HEK293 (cell line): Measurements from ENCODE around the gene TMEM140.
A peak's percentile ranks its signal among the peaks of the same experiment; 100 is the strongest.

ENCODE experiments used
- FEZF1 ChIP-seq: fragments of 450-650 bp; formaldehyde crosslinking; IDR thresholded peaks from 2 replicates; pipeline ENCODE4 v1.5.1; 2016; ENCODE audit warnings: missing biosample characterization, missing genetic modification characterization
- GLIS1 ChIP-seq: fragments of 450-650 bp; formaldehyde crosslinking; IDR thresholded peaks from 2 replicates; pipeline ENCODE4 v1.5.1; 2016; ENCODE audit warnings: missing biosample characterization, missing genetic modification characterization
- GLIS2 ChIP-seq: fragments of 450-650 bp; formaldehyde crosslinking; IDR thresholded peaks from 2 replicates; pipeline ENCODE4 v1.5.1; 2016; ENCODE audit warnings: missing biosample characterization, missing genetic modification characterization
- KLF16 ChIP-seq: fragments of 450-650 bp; formaldehyde crosslinking; IDR thresholded peaks from 2 replicates; pipeline ENCODE4 v1.5.1; 2017; ENCODE audit warnings: missing biosample characterization, missing genetic modification characterization
- KLF8 ChIP-seq: fragments of 450-650 bp; formaldehyde crosslinking; IDR thresholded peaks from 2 replicates; pipeline ENCODE4 v1.5.1; 2016; ENCODE audit warnings: missing biosample characterization, missing genetic modification characterization
- PATZ1 ChIP-seq: fragments of 450-650 bp; formaldehyde crosslinking; IDR thresholded peaks from 2 replicates; pipeline ENCODE4 v1.5.1; 2016; ENCODE audit warnings: missing biosample characterization, missing genetic modification characterization
- PBX3 ChIP-seq: sonication (generic); formaldehyde crosslinking; IDR thresholded peaks from 2 replicates; pipeline ENCODE4 v1.8.1; 2022; ENCODE audit warnings: mild to moderate bottlenecking, moderate library complexity, missing genetic modification reagents
- REPIN1 ChIP-seq: fragments of 450-650 bp; formaldehyde crosslinking; IDR thresholded peaks from 2 replicates; pipeline ENCODE4 v1.5.1; 2017; ENCODE audit warnings: missing biosample characterization, missing genetic modification characterization, low read depth
- YY2 ChIP-seq: fragments of 450-650 bp; formaldehyde crosslinking; IDR thresholded peaks from 2 replicates; pipeline ENCODE4 v1.5.1; 2016; ENCODE audit warnings: missing biosample characterization, missing genetic modification characterization
- ZBTB26 ChIP-seq: fragments of 450-650 bp; formaldehyde crosslinking; optimal IDR thresholded peaks from 2 replicates; pipeline ENCODE3; 2016; ENCODE audit warnings: missing biosample characterization, mild to moderate bottlenecking, missing genetic modification characterization
- ZBTB7A ChIP-seq: fragments of 450-650 bp; formaldehyde crosslinking; IDR thresholded peaks from 2 replicates; pipeline ENCODE4 v1.5.1; 2016; ENCODE audit warnings: low read depth, missing biosample characterization, missing genetic modification characterization
- ZFHX2 ChIP-seq: fragments of 450-650 bp; formaldehyde crosslinking; conservative IDR thresholded peaks from 2 replicates; pipeline ENCODE4 v1.5.1; 2016; ENCODE audit warnings: missing biosample characterization, missing genetic modification characterization
- ZIC2 ChIP-seq: fragments of 450-650 bp; formaldehyde crosslinking; IDR thresholded peaks from 2 replicates; pipeline ENCODE4 v1.5.1; 2016; ENCODE audit warnings: missing biosample characterization, missing genetic modification characterization
- ZNF10 ChIP-seq: fragments of 450-650 bp; formaldehyde crosslinking; IDR thresholded peaks from 2 replicates; pipeline ENCODE4 v1.5.1; 2017; ENCODE audit warnings: missing biosample characterization, missing genetic modification characterization
- ZNF26 ChIP-seq: fragments of 450-650 bp; formaldehyde crosslinking; IDR thresholded peaks from 2 replicates; pipeline ENCODE4 v1.5.1; 2016; ENCODE audit warnings: missing biosample characterization, missing genetic modification characterization
- ZNF302 ChIP-seq: fragments of 450-650 bp; formaldehyde crosslinking; IDR thresholded peaks from 2 replicates; pipeline ENCODE4 v1.5.1; 2016; ENCODE audit warnings: missing biosample characterization, missing genetic modification characterization, low read depth
- ZNF488 ChIP-seq: fragments of 450-650 bp; formaldehyde crosslinking; IDR thresholded peaks from 2 replicates; pipeline ENCODE4 v1.5.1; 2016; ENCODE audit warnings: missing biosample characterization, missing genetic modification characterization
- ZNF639 ChIP-seq: fragments of 450-650 bp; formaldehyde crosslinking; IDR thresholded peaks from 2 replicates; pipeline ENCODE4 v1.5.1; 2016; ENCODE audit warnings: missing biosample characterization, missing genetic modification characterization
- ZNF645 ChIP-seq: fragments of 450-650 bp; formaldehyde crosslinking; IDR thresholded peaks from 2 replicates; pipeline ENCODE4; 2016; ENCODE audit warnings: missing biosample characterization, missing genetic modification characterization
- ZNF692 ChIP-seq: fragments of 450-650 bp; formaldehyde crosslinking; IDR thresholded peaks from 2 replicates; pipeline ENCODE4 v1.5.1; 2016; ENCODE audit warnings: missing biosample characterization, missing genetic modification characterization
- ZNF701 ChIP-seq: fragments of 450-650 bp; formaldehyde crosslinking; IDR thresholded peaks from 2 replicates; pipeline ENCODE4 v1.5.1; 2016; ENCODE audit warnings: missing biosample characterization, missing genetic modification characterization
- ZNF707 ChIP-seq: fragments of 450-650 bp; formaldehyde crosslinking; IDR thresholded peaks from 2 replicates; pipeline ENCODE4 v1.5.1; 2016; ENCODE audit warnings: missing biosample characterization, missing genetic modification characterization
- ZNF777 ChIP-seq: fragments of 450-650 bp; formaldehyde crosslinking; IDR thresholded peaks from 2 replicates; pipeline ENCODE4 v1.5.1; 2017; ENCODE audit warnings: missing biosample characterization, missing genetic modification characterization, borderline replicate concordance
- ZSCAN5A ChIP-seq: fragments of 450-650 bp; formaldehyde crosslinking; IDR thresholded peaks from 2 replicates; pipeline ENCODE4 v1.5.1; 2016; ENCODE audit warnings: missing biosample characterization, missing genetic modification characterization

TMEM140 gene

GRCh38 chr7:135211179-135211945 is 63.5 kb downstream of the TMEM140 start, which contains the start of gene WDR91 (continued):
- TF ChIP-seq ZNF26 (no peak), REPIN1 (tag by site-specific recombination) (no peak), ZNF707 (tag by site-specific recombination) (no peak), ZBTB7A (tag by site-specific recombination) (no peak), FEZF1 (tag by site-specific recombination) (0 out of 2 replicates have a peak, but pooled peaks have one; percentile 7), GLIS2 (tag by site-specific recombination) (peak; percentile 82), ZNF488 (tag by site-specific recombination) (no peak), ZNF701 (tag by site-specific recombination) (no peak), ZBTB26 (peak; percentile 79), ZNF777 (tag by site-specific recombination) (peak; percentile 18; the same call in 1 of the 2 replicates), YY2 (peak; percentile 78), ZNF10 (0 out of 2 replicates have a peak, but pooled peaks have one; percentile 11), PBX3 (CRISPR knock-in tag) (0 out of 2 replicates have a peak, but pooled peaks have one; percentile 22), GLIS1 (tag by site-specific recombination) (peak; percentile 47), ZNF645 (no peak), ZNF692 (tag by site-specific recombination) (0 out of 2 replicates have a peak, but pooled peaks have one; percentile 18), ZNF639 (tag by site-specific recombination) (no peak), ZSCAN5A (tag by site-specific recombination) (0 out of 2 replicates have a peak, but pooled peaks have one; percentile 39), ZFHX2 (tag by site-specific recombination) (peak; percentile 66), ZIC2 (tag by site-specific recombination) (peak; percentile 66), ZNF302 (tag by site-specific recombination) (no peak), KLF8 (tag by site-specific recombination) (peak; percentile 12; the same call in 1 of the 2 replicates), PATZ1 (tag by site-specific recombination) (peak; percentile 55; the same call in 1 of the 2 replicates), KLF16 (peak; percentile 30; the same call in 1 of the 2 replicates)
